ENCODE results near the gene ZNF182. TPM values are rescaled to one million over a fixed set of nuclear protein-coding genes. Genes with fewer than 3 reads are reported as not detected.
"Not testable (repeated sequence)": the region's sequence is repeated elsewhere in the genome, so short reads cannot be mapped to it uniquely, and the experiment has no call there.

ZNF182 gene
- total RNA-seq, 1 experiment from 2014 or later: 3.5 TPM

- not testable (repeated sequence) for H3K36me3 ChIP-seq (replicated peaks; ENCODE audit: control insufficient read depth, insufficient read depth, low read length); H3K4me3 ChIP-seq (ENCODE audit: insufficient read depth, low read depth, low read length); H3K27me3 ChIP-seq (ENCODE audit: control insufficient read depth, insufficient read depth, low read length); DNase-seq
These were observed 16.1 kb upstream of the ZNF182 start for GRCh38 chrX:48019892-48020291.

GRCh38 chrX:48016583-48017310, 13.0 kb upstream of the ZNF182 start:
- not testable (repeated sequence) for H3K27me3 ChIP-seq (ENCODE audit: control insufficient read depth, insufficient read depth, low read length); H3K4me3 ChIP-seq (ENCODE audit: insufficient read depth, low read depth, low read length); DNase-seq; H3K36me3 ChIP-seq (replicated peaks; ENCODE audit: control insufficient read depth, insufficient read depth, low read length)

- not testable (repeated sequence) for H3K27me3 ChIP-seq (ENCODE audit: control insufficient read depth, insufficient read depth, low read length); H3K36me3 ChIP-seq (replicated peaks; ENCODE audit: control insufficient read depth, insufficient read depth, low read length); DNase-seq; H3K4me3 ChIP-seq (ENCODE audit: insufficient read depth, low read depth, low read length)
These were observed 5.7 kb upstream of the ZNF182 start for GRCh38 chrX:48009445-48009960.

- H3K4me3 ChIP-seq (ENCODE audit: insufficient read depth, low read depth, low read length); H3K27me3 ChIP-seq (ENCODE audit: control insufficient read depth, insufficient read depth, low read length); DNase-seq; H3K36me3 ChIP-seq (replicated peaks; ENCODE audit: control insufficient read depth, insufficient read depth, low read length): not testable (repeated sequence)
These were observed 2.9 kb upstream of the ZNF182 start, which contains the start of gene SPACA5 for GRCh38 chrX:48006688-48007087. Gene SPACA5, plus strand, starts transcription at chrX:48006988. Its CDS starts 815 bp downstream, at chrX:48007803.

- Histone ChIP-seq H3K36me3 (replicated peaks; ENCODE audit: control insufficient read depth, insufficient read depth, low read length) (no peaks in the 10 kb centered on the region), H3K27me3 (ENCODE audit: control insufficient read depth, insufficient read depth, low read length) (no peaks in the 10 kb centered on the region), H3K4me3 (ENCODE audit: insufficient read depth, low read depth, low read length) (peak overlapping the region; percentile 79)
- DNase-seq: peak; percentile 50
These were observed 427 bp downstream of the ZNF182 start for GRCh38 chrX:48003367-48003757.

GRCh38 chrX:48002929-48003328, 860 bp downstream of the ZNF182 start:
- Histone ChIP-seq H3K4me3 (ENCODE audit: insufficient read depth, low read depth, low read length) (no peak overlapping the region; the same call in 1 of the 2 replicates), H3K27me3 (ENCODE audit: control insufficient read depth, insufficient read depth, low read length) (no peaks in the 10 kb centered on the region), H3K36me3 (replicated peaks; ENCODE audit: control insufficient read depth, insufficient read depth, low read length) (no peaks in the 10 kb centered on the region)
- DNase-seq: no peak

- no peaks in the 10 kb centered on the region for H3K36me3 ChIP-seq (replicated peaks; ENCODE audit: control insufficient read depth, insufficient read depth, low read length)
- DNase-seq: no peak
- H3K4me3 ChIP-seq (ENCODE audit: insufficient read depth, low read depth, low read length): no peak overlapping the region
- H3K27me3 ChIP-seq (ENCODE audit: control insufficient read depth, insufficient read depth, low read length): no peaks in the 10 kb centered on the region
These were observed 1.5 kb downstream of the ZNF182 start for GRCh38 chrX:48002319-48002718.

- no peak for DNase-seq
- Histone ChIP-seq H3K4me3 (ENCODE audit: insufficient read depth, low read depth, low read length) (no peak overlapping the region), H3K36me3 (replicated peaks; ENCODE audit: control insufficient read depth, insufficient read depth, low read length) (no peaks in the 10 kb centered on the region), H3K27me3 (ENCODE audit: control insufficient read depth, insufficient read depth, low read length) (no peaks in the 10 kb centered on the region)
These were observed 2.5 kb downstream of the ZNF182 start for GRCh38 chrX:48001260-48001659.

- H3K27me3 ChIP-seq (ENCODE audit: control insufficient read depth, insufficient read depth, low read length): no peaks in the 10 kb centered on the region
- H3K4me3 ChIP-seq (ENCODE audit: insufficient read depth, low read depth, low read length): no peak overlapping the region
- no peaks in the 10 kb centered on the region for H3K36me3 ChIP-seq (replicated peaks; ENCODE audit: control insufficient read depth, insufficient read depth, low read length)
- no peak for DNase-seq
These were observed 11.1 kb downstream of the ZNF182 start for GRCh38 chrX:47992669-47993068.

- Histone ChIP-seq H3K36me3 (replicated peaks; ENCODE audit: control insufficient read depth, insufficient read depth, low read length) (no peaks in the 10 kb centered on the region), H3K4me3 (ENCODE audit: insufficient read depth, low read depth, low read length) (no peak overlapping the region), H3K27me3 (ENCODE audit: control insufficient read depth, insufficient read depth, low read length) (no peaks in the 10 kb centered on the region)
- DNase-seq: no peak
These were observed 11.8 kb downstream of the ZNF182 start for GRCh38 chrX:47992095-47992380.

- no peak for DNase-seq
- no peaks in the 10 kb centered on the region for H3K36me3 ChIP-seq (replicated peaks; ENCODE audit: control insufficient read depth, insufficient read depth, low read length)
- no peaks in the 10 kb centered on the region for H3K27me3 ChIP-seq (ENCODE audit: control insufficient read depth, insufficient read depth, low read length)
- H3K4me3 ChIP-seq (ENCODE audit: insufficient read depth, low read depth, low read length): no peak overlapping the region
These were observed 12.3 kb downstream of the ZNF182 start for GRCh38 chrX:47991263-47992094.

- Histone ChIP-seq H3K36me3 (replicated peaks; ENCODE audit: control insufficient read depth, insufficient read depth, low read length) (peaks cover 9% of the 10 kb centered on the region), H3K4me3 (ENCODE audit: insufficient read depth, low read depth, low read length) (no peak overlapping the region), H3K27me3 (ENCODE audit: control insufficient read depth, insufficient read depth, low read length) (no peaks in the 10 kb centered on the region)
- DNase-seq: no peak
These were observed 27.3 kb downstream of the ZNF182 start for GRCh38 chrX:47976254-47977151.

GRCh38 chrX:47973235-47973634, 30.6 kb downstream of the ZNF182 start:
- H3K27me3 ChIP-seq (ENCODE audit: control insufficient read depth, insufficient read depth, low read length): no peaks in the 10 kb centered on the region
- no peak for DNase-seq
- H3K4me3 ChIP-seq (ENCODE audit: insufficient read depth, low read depth, low read length): no peak overlapping the region
- H3K36me3 ChIP-seq (replicated peaks; ENCODE audit: control insufficient read depth, insufficient read depth, low read length): peaks cover 7% of the 10 kb centered on the region

- DNase-seq; H3K27me3 ChIP-seq (ENCODE audit: control insufficient read depth, insufficient read depth, low read length); H3K36me3 ChIP-seq (replicated peaks; ENCODE audit: control insufficient read depth, insufficient read depth, low read length); H3K4me3 ChIP-seq (ENCODE audit: insufficient read depth, low read depth, low read length): not testable (repeated sequence)
These were observed 38.3 kb downstream of the ZNF182 start for GRCh38 chrX:47965526-47965925.

All from H7 (cell line).